GM18909 (cell line): ENCODE measurements around the gene GSTO1.
A peak's percentile ranks its signal among the peaks of the same experiment; 100 is the strongest.

ENCODE experiments used
- ATAC-seq: cut with Tn5 transposase; IDR thresholded peaks from one replicate; pipeline ENCODE4 v1.9.1; 2021; ENCODE audit warnings: mild to moderate bottlenecking; ENCODE audit not compliant: unreplicated experiment, poor library complexity

The GSTO1 gene

GRCh38 chr10:104273899-104274575 is 19.3 kb downstream of the GSTO1 start:
- no peak for ATAC-seq

DNA sequence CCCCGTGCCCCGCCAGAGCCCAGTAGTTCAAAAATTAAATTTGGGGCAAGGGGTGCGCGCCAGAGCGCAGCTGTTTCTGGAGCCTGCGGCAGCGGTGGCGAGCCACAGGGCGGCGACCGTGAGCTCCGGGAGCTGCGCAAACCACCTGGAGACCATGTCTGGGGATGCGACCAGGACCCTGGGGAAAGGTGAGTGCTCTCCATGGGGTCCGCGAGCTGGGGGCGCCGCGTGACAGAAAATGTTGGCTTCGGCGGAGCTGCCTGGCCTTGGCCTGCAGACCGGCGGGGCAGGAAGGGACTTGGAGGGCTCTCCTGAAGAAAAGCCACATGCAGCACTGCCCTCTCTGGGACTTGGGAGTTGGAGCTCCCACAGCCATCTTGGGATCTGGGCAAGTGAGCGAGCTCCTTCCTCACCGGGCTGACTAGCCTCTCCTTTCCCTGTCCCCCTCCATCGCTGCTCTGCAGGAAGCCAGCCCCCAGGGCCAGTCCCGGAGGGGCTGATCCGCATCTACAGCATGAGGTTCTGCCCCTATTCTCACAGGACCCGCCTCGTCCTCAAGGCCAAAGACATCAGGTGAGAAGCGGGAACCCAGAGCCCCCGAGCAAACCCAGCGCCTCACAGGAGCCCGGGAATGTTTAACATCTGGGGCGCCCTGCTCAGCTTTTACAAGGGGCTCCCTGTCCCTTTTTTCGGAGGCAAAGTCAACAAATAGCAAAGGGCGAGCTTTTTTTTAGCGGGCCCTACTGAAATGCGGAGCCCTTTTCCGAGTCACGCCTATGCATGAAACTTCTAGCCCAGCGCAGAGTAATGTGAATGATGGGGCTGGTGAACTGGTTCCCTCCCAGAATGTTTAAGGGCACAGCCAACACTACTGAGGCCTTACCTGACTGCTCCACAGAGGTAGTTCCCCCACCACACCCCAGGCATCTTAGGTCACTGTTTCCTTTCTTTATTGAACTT is 20.4 kb downstream of the GSTO1 start:
- peak; percentile 90 for ATAC-seq

- no peak for ATAC-seq
Observed at GRCh38 chr10:104276192-104276591, 21.5 kb downstream of the GSTO1 start.

DNA sequence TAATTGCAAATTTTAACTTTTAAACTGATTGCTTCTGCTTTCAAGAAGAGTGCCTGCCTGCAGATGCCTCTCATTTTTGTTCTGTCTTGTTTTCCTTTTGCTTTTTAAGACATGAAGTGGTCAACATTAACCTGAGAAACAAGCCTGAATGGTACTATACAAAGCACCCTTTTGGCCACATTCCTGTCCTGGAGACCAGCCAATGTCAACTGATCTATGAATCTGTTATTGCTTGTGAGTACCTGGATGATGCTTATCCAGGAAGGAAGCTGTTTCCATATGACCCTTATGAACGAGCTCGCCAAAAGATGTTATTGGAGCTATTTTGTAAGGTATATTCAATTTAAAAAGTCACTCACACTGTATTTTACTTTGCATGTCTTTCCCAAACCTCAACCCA is 23.1 kb downstream of the GSTO1 start:
- no peak for ATAC-seq

DNA sequence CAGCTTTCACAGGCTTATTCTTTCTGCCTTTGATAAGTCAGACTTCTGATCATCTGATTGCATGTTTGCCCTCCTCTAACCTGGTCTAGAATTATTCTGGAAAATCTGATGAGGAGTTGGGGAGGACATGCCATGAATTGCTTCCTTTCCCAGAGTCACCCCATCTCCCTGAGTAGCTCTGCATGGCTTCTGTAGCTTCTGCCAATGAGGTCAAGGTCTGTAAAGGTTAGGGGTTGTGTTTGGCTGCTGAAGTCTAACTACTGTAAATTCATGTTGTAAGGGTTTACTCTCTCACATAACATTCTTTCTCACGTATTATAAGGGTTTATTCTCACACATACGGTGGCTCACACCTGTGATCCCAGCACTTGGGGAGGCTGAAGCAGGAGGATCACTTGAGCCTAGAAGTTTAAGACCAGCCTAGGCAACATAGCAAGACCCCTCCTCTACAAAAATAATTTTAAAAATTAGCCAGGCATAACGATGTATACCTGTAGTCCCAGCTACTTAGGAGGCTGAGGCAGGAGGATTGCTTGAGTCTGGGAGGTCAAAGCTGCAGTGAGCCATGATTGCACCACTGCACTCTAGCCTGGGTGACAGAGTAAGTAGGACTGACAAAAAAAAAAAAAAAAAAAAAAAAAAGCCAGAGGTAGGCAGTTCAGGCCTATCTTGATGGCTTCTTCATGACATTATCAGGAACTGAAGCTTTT is 25.0 kb downstream of the GSTO1 start:
- ATAC-seq, result no peak

DNA sequence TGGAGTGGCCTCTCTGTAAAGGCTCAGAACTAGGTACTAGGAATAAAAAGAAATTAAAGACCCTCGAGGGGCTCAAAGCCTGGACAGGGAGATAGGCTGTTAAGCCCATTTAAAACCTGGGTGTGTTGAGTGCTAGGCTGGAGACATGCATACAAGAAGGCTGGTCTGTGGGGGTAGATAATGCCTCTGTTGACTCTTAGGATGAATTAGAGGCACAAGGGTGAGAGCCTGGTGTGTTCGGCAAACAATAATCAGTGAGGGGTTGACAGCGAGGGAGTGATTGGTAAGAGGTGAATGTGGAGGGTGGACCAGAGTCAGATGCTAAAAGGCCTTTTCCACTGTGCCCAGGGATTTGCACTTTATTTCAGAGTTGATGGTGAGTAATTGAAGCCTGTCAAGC is 27.0 kb downstream of the GSTO1 start:
- no peak for ATAC-seq

GRCh38 chr10:104284846-104285245 is 30.2 kb downstream of the GSTO1 start:
- no peak for ATAC-seq

GRCh38 chr10:104286939-104287338 is 32.2 kb downstream of the GSTO1 start:
- ATAC-seq, result no peak

DNA sequence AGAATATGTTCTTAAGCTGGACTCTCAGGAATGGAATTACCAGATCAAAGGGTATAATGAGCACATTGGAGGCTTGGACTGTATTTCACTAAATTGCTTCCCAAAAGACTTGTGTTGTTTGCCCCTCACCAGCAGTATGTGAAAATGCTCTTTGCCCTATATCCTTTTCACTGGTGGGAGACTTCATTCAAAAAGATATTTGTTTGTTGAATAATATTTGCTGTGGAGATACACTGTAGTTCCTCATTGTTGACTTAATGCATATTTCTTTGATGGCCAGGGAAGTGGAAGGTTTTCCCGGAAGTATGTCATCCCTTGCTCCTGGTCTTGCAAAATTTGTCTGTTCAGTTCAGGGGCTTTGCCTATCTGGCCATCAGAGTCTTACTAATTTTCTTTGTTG is 33.7 kb downstream of the GSTO1 start:
- no peak for ATAC-seq

- peak; percentile 99 for ATAC-seq
Observed at GRCh38 chr10:104291439-104291951, 36.8 kb downstream of the GSTO1 start.

DNA sequence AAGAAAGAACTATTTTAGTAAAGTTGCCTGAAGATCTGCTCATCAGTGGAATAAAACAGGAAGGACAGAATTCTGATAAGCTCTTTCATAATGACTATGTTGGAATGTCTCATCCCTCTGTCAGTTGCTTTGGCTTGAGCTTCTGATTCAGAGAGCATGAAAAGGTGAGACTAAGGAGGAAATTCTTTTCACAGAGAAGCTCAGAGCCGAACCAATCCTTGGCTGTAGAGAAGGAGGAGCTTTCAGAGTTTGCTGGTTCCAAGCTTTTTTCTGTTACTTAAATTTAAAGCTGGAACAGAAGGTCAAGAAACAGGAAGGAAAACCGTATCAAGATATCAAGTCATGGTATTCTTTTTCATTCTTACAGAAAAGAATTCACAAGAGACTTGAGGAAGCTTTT is 38.3 kb downstream of the GSTO1 start:
- no peak for ATAC-seq

GRCh38 chr10:104293781-104294321 is 39.2 kb downstream of the GSTO1 start:
- ATAC-seq, result no peak

DNA sequence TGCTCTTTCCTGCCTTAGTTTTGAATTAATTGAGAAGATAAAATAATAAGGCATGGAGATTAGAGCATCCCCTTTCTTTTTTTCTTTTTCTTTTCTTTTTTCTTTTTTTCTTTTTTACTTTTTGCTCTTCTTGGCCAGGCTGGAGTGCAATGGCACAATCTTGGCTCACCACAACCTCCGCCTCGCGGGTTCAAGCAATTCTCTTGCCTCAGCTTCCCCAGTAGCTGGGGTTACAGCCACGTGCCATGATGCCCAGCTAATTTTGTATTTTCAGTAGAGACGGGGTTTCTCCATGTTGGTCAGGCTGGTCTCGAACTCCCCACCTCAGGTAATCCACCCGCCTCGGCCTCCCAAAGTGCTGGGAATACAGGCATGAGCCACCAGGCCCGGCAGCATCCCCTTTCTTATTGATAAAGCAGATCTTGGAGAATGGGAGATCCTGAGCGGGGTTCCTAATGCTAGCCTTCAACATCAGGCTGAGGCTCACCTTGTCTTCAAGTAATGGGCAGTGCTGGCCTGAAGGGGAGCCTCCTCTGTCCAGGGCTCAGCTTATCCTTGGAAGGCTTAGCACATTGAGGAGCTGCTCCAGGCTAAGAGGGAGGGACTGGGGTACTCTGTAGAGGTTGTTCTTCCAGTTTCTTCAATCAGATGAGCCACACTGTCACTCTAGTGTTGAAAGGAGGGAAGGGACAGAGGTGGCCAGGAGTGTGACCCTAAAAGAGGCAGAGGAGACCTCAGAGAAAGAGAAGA is 42.2 kb downstream of the GSTO1 start:
- ATAC-seq, result no peak

GRCh38 chr10:104297697-104298660 is 43.3 kb downstream of the GSTO1 start:
- ATAC-seq, result peak; percentile 62

GRCh38 chr10:104299031-104299904 is 44.6 kb downstream of the GSTO1 start:
- ATAC-seq, result no peak

DNA sequence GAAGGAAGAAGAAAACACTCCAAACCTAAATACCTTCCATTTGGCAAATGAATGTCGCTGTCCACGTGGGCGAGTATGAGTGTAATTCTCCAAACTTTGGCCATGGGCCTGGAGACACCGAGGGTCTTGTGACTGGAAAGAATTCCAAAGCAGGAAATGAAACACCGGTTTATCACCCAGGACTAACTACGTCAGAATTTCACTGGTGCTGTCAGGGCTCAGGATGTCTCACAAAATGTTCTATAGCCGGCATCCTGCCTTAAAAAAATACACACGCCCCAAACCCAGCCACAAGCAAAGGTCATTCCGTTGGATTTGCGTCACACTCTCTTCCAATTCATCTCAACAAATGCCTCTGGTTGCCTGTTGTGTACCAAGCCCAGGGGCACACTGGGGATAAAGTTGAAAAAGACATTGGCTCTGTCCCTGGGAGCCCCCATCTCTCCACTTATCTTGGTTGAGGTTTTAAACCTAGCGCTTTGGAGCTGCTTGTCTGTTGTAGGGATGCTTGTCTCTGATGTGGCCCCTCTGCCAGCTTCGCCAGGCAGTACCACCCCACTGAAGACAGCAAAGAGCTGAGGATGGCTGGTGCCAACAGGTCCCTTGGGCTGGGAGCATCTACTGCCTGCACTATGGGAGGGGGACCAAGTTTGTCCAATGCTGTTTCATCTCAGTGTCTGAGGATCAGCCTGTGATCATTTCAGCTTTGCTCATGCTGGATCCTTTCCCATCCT is 45.5 kb downstream of the GSTO1 start:
- ATAC-seq, result no peak

DNA sequence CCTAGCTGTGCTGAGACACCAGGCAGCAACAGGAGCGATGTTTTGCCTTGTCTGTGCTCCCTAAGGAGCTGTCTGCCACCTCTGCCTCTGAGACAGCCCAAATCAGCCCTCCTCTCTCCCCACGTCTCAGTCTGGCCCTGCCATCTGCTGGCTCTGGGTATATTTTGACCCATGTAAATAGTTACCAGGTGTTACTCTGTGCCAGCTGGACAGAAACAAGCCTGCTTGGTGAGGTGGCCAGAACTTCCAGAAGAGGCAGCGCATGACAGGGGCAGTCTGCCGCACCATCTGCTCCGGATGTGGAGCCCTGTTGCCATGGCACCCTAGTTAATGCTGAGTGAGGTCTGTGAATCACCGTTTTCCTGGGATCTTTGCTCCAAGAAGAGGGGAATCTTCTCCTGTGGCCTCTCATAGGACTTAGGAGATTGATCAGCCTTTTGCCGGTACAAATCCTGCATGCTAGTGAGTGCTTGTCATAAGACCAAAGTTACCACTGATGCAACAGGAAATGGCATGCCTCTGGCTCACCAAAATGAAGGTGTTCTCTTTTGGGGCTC is 46.1 kb downstream of the GSTO1 start:
- peak; percentile 55 for ATAC-seq
